NCI-H2081 (cell line): ENCODE results near the gene TMEM273.

ENCODE experiments used
- DNase-seq, 2 experiments: peaks; one replicate each; lab custom pipeline; 2025; lab: John Stamatoyannopoulos, UW

The TMEM273 gene

GRCh38 chr10:49175587-49176309, 12.4 kb downstream of the TMEM273 start:
- DNase-seq, result no peak

- no peak for DNase-seq
Measured at GRCh38 chr10:49174926-49175500, 13.2 kb downstream of the TMEM273 start.

DNA sequence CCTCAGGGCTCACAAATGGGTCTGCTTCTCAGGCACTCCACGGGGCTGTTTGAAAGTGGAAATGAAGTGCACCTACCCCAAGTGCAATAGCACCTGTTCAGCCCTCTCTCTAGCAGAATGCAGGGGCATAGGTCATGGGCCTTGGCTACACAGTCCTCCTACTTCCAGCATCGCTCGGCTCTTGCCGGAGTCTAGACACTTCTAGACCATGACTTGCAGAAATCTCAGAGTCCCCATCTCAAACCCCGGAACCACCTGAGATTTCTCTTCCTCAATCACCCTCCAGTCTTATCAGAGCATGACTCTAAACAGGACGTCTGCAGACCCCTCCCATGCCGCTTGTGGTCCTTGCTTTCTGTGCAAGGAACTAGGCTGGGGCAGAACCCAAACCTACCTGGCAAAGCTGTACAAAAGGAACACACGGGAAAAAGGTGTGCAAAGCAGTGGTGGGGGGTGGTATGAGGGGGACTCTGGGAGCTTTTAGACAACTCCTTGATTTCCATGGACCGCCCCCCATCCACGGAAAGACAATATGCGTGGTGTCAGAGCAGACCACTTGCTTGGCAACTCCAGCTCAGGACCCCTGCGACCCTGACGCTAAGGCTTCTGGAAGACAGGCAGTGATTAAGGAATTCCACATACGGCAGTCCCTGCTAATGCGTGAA, 13.8 kb downstream of the TMEM273 start:
- no peak for DNase-seq

- DNase-seq, result no peak
Measured at GRCh38 chr10:49173853-49174252, 14.3 kb downstream of the TMEM273 start.

- DNase-seq, result no peak
Measured at GRCh38 chr10:49173201-49173772, 14.9 kb downstream of the TMEM273 start.

DNA sequence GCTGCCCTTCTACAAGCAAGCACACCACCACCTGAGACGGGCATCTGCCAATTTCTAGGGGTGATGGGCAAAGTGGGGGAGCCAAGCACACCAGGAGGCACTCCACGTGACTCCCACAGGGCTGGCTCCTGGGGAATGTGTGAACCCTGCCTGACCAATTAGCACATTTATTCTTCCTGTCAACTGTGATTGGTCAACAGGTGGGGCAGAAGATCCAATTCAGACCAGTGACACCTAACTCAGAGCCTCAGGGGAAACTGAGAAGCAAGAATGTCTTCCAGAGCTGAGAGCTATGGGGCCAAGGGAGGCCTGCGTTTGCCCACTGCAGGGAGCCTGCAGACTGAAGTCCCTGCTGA, 15.4 kb downstream of the TMEM273 start:
- DNase-seq, result no peak

- DNase-seq, result no peak
Measured at GRCh38 chr10:49172061-49172776, 16.0 kb downstream of the TMEM273 start.

GRCh38 chr10:49171326-49172060, 16.7 kb downstream of the TMEM273 start:
- no peak for DNase-seq

GRCh38 chr10:49170632-49171325, 17.4 kb downstream of the TMEM273 start:
- DNase-seq, result no peak

DNA sequence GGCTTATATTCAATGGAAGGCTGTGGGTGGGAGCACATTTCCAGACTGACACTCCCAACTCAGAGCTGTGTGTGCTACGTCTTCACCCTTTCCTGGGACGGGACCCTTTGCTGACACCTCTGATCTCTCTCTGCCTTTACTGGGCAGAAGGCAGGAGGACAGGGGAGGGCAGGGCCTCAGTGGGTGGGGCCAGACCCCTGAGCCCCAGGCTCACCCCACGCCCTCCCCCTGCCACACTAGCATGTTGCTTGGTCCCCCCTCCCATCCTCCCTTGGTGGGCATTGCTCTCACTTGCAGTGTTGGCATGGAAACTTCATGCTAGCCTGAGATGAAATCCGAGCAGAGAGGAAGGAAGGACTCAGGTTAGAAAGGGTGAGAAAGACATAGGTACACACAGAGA, 18.4 kb downstream of the TMEM273 start:
- no peak for DNase-seq

DNA sequence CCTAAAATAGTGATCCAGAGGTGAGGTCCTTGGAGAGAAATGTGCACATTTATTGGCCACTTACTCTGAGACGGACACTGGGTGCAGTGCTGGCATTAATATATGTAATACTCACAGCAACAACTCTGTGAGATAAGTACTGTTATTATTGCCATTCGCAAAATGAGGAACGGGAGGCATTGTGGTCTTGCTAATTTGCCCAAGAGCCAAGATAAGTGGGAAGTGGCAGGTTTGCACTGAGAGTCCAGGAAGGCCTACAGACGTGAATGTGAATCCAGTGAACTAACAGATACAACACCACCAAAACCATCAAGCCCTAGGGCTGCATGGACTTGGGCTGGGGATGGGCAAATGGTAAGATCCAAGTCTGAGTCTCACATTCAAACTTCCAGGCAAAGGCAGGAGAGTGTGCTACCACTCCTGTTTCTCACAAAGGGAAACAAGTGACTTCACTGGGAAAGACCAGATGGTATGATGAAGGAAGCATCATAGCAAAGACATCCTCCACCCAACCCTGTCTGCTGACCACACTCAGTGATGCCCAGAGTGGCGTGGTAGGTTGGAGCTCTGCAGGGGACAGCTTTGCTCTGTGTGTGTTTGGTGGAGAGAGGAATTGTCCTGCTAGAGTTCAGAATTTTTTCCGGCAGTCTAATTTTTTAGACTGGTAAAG, 19.2 kb downstream of the TMEM273 start:
- no peak for DNase-seq

- DNase-seq, result no peak
Measured at GRCh38 chr10:49168171-49168540, 20.0 kb downstream of the TMEM273 start.

GRCh38 chr10:49167425-49168170, 20.6 kb downstream of the TMEM273 start:
- peak in 1 of 2 experiments; percentile 4 for DNase-seq

DNA sequence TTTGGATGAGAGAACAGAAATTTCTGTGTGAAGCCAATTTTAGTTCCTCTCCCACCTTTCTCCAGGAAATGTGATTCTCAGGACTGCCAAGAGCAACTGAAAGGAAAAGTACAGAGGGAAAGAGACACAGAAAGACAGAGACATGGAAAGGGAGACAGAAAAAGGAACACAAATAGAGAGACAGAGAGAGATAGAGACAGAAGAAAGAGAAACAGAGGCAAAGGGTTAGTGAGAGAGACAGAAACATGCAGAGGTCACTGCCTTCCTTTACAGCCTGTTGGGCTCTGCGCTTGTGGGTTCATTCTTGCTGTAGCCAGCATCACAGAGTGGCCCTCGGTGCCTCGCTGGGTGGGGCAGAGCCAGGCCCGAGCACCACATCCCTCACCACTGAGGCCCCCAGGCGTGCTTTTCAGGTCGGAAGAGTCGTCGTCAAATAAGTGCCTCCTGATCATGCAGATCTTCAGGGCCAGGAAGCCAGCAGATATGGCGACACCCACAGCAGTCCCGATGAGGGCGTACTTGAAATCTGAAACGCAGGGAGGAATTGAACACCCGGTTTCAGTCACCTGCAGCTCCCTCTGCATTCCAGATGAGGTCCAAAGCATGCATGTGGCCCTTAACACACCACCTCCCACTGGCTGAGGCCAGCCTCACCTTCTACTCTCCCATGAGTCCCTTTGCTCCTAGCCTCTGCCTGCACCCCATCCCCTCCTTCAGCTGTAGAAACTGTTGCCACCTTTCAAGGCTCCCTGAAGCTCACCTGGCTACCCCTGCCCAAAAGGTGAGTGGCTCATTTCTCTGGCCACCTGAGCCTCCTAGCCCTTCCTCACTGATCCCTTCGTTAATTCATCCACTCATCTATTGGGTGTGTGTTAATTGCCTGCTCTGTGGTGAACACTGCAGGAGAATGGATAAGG, 21.4 kb downstream of the TMEM273 start:
- DNase-seq, result no peak

GRCh38 chr10:49165821-49166483, 22.2 kb downstream of the TMEM273 start:
- DNase-seq, result no peak

- no peak for DNase-seq
Measured at GRCh38 chr10:49165259-49165658, 22.9 kb downstream of the TMEM273 start.

- DNase-seq, result peak in 1 of 2 experiments; percentile 5
Measured at GRCh38 chr10:49164559-49165188, 23.5 kb downstream of the TMEM273 start.

GRCh38 chr10:49163741-49164140, 24.4 kb downstream of the TMEM273 start:
- DNase-seq, result no peak
